CD4-positive, alpha-beta memory T cell (primary cell): ENCODE data around the gene C15orf62. TPM values are rescaled to one million over a fixed set of nuclear protein-coding genes. Genes with fewer than 3 reads are reported as not detected.

Experiments used
- CTCF ChIA-PET: fragments of 350-600 bp; sonication (Branson Sonifier 250); formaldehyde crosslinking; loops from one replicate; lab custom pipeline; 2021; ENCODE audit warnings: inconsistent platforms; ENCODE audit not compliant: partially characterized antibody; lab: Charles Lee
- POLR2A ChIA-PET: fragments of 350-600 bp; sonication (Branson Sonifier 250); formaldehyde crosslinking; loops from one replicate; lab custom pipeline; 2021; ENCODE audit not compliant: partially characterized antibody; lab: Charles Lee
- DNase-seq, 5 donors: peaks; one replicate each; pipeline versions ENCODE4 v3.0.0 to v3.0.0-alpha.2; 2020 to 2022; ENCODE audit warnings: mixed read lengths in 1 of 5
- H3K27ac ChIP-seq: one replicate; pipeline ENCODE4 v1.7.0; 2013; ENCODE audit warnings: low read depth, low read length
- H3K27me3 ChIP-seq: 2 replicates; pipeline ENCODE4 v1.7.0; 2013; ENCODE audit warnings: mild to moderate bottlenecking, low read length, moderate library complexity; ENCODE audit not compliant: insufficient read depth
- H3K36me3 ChIP-seq: 2 replicates; pipeline ENCODE4 v1.7.0; 2013; ENCODE audit warnings: mild to moderate bottlenecking, low read length, moderate library complexity; ENCODE audit not compliant: insufficient read depth
- H3K4me1 ChIP-seq: 2 replicates; pipeline ENCODE4 v1.7.0; 2013; ENCODE audit warnings: mild to moderate bottlenecking, low read length, moderate library complexity; ENCODE audit not compliant: insufficient read depth
- H3K4me3 ChIP-seq, 2 donors: one replicate each; pipeline ENCODE4 v1.7.0; 2013; ENCODE audit warnings: low read length in 2 of 2, mild to moderate bottlenecking in 1 of 2
- H3K9me3 ChIP-seq, 2 donors: one replicate each; pipeline ENCODE4 v1.7.0; 2013; ENCODE audit warnings: low read length in 2 of 2, control low read depth in 1 of 2; ENCODE audit not compliant: control insufficient read depth in 1 of 2
- H3K27ac Mint-ChIP-seq, 7 donors: one replicate each; pipeline ENCODE4 v1.8.0; 2020 to 2021; ENCODE audit warnings: mixed read lengths in 7 of 7, mild to moderate bottlenecking in 6 of 7, inconsistent platforms in 3 of 7, moderate library complexity in 3 of 7
- H3K27me3 Mint-ChIP-seq, 2 donors: one replicate each; pipeline ENCODE4 v1.8.0; 2020 to 2021; ENCODE audit warnings: mixed read lengths in 2 of 2
- H3K36me3 Mint-ChIP-seq, 2 donors: one replicate each; pipeline ENCODE4 v1.8.0; 2020 to 2021; ENCODE audit warnings: mixed read lengths in 2 of 2, inconsistent platforms in 1 of 2, mild to moderate bottlenecking in 1 of 2
- H3K4me1 Mint-ChIP-seq, 4 donors: one replicate each; pipeline ENCODE4 v1.8.0; 2020 to 2021; ENCODE audit warnings: mixed read lengths in 4 of 4, mild to moderate bottlenecking in 1 of 4
- H3K4me3 Mint-ChIP-seq, 8 donors: one replicate each; pipeline ENCODE4 v1.8.0; 2020 to 2021; ENCODE audit warnings: mixed read lengths in 8 of 8, mild to moderate bottlenecking in 7 of 8, moderate library complexity in 6 of 8, inconsistent platforms in 3 of 8
- H3K9me3 Mint-ChIP-seq, 8 donors: one replicate each; pipeline ENCODE4 v1.8.0; 2020 to 2021; ENCODE audit warnings: mixed read lengths in 8 of 8, mild to moderate bottlenecking in 5 of 8, inconsistent platforms in 3 of 8, moderate library complexity in 1 of 8
- intact Hi-C: fragments of 100-400 bp; cut with micrococcal nuclease; formaldehyde crosslinking; loops from one replicate; pipeline ENCODE4 v1.15.1; 2023
- polyA plus RNA-seq, 2 donors: library from polyadenylated mRNA; unstranded; fragments of 300-500 nt; fragmentation: Illumina TruSeq; gene quantifications; one replicate each; pipeline ENCODE4 v1.2.3, GENCODE V29; 2021
- total RNA-seq, 2 experiments: library from RNA; stranded (reverse); gene quantifications; one replicate each; pipeline ENCODE4 v1.2.3, GENCODE V29; 2021

C15orf62 gene
- total and polyA plus RNA-seq, 4 experiments from 2014 or later, result 0.24 to 3.5 (median 1.9) TPM

- DNase-seq, result peak; percentile 90 to 97 (median 91)
- Mint-ChIP-seq H3K4me3 (peak within 1 kb of the TSS; percentile 96 to 100 (median 98)), H3K27me3 (no peaks in the 10 kb centered on the region), H3K9me3 (no peaks in the 10 kb centered on the region), H3K4me1 (peaks cover 15 to 33% (median 22%) of the 10 kb centered on the region in 4 donors), H3K36me3 (peaks cover 15 to 19% of the 10 kb centered on the region in 2 donors), H3K27ac (peak within 1 kb of the TSS; percentile 92 to 100 (median 98))
- H3K27ac ChIP-seq, result peak within 1 kb of the TSS; percentile 97
- H3K4me1 ChIP-seq, result peaks cover 20% of the 10 kb centered on the region
- CTCF ChIA-PET, result interaction anchor here (0.7 to 2.2 kb wide), 5 partner anchors 21 to 98 kb away, joined by 3 to 7 read pairs (median 3); no protein-coding TSS in a partner anchor
- H3K36me3 ChIP-seq, result peaks cover 6% of the 10 kb centered on the region
- H3K27me3 ChIP-seq, result no peaks in the 10 kb centered on the region
- intact Hi-C loops, result loop anchor here (1.0 to 5.0 kb wide), 9 partner anchors 20 to 525 kb away; partner anchors contain the start of genes CCDC32, GCHFR, INAFM2 and KNL1
- POLR2A ChIA-PET, result interaction anchor here (0.6 to 3.4 kb wide), 8 partner anchors 9 to 261 kb away, joined by 3 to 30 read pairs (median 4); partner anchors contain the start of genes RAD51, RPUSD2, SPINT1 and VPS18
- H3K9me3 ChIP-seq, result no peaks in the 10 kb centered on the region
- peak within 1 kb of the TSS; percentile 95 to 100 for H3K4me3 ChIP-seq
Observed at GRCh38 chr15:40807028-40807887, 37.5 kb downstream of the C15orf62 start, which contains the start of the genes DNAJC17 and ZFYVE19. Gene DNAJC17 (minus strand): TSS chr15:40807473. CDS start chr15:40807446, 27 bp downstream. Gene ZFYVE19 (plus strand): TSS chr15:40807089. CDS start chr15:40807590, 501 bp downstream.

- DNase-seq, result no peak
- Mint-ChIP-seq H3K27ac (peak overlapping the region in 6 of 7 donors; percentile 58 to 100 (median 98)), H3K4me3 (peak overlapping the region; percentile 96 to 100 (median 98)), H3K4me1 (peaks cover 15 to 33% (median 22%) of the 10 kb centered on the region in 4 donors), H3K36me3 (peaks cover 15 to 19% of the 10 kb centered on the region in 2 donors), H3K9me3 (no peaks in the 10 kb centered on the region), H3K27me3 (no peaks in the 10 kb centered on the region)
- intact Hi-C loops, result loop anchor here (1.0 to 5.0 kb wide), 9 partner anchors 21 to 524 kb away; partner anchors contain the start of genes CCDC32, GCHFR, INAFM2 and KNL1
- Histone ChIP-seq H3K4me3 (peak overlapping the region; percentile 95 to 100), H3K27me3 (no peaks in the 10 kb centered on the region), H3K36me3 (peaks cover 6% of the 10 kb centered on the region), H3K4me1 (peaks cover 20% of the 10 kb centered on the region), H3K27ac (peak overlapping the region; percentile 97), H3K9me3 (no peaks in the 10 kb centered on the region)
- ChIA-PET POLR2A (interaction anchor here (0.6 to 3.4 kb wide), 7 partner anchors 8 to 262 kb away, joined by 3 to 30 read pairs (median 4); partner anchors contain the start of genes RAD51, RPUSD2, SPINT1 and VPS18), CTCF (interaction anchor here (1.3 to 2.2 kb wide), 2 partner anchors 26 to 50 kb away, joined by 6 to 7 read pairs; no protein-coding TSS in a partner anchor)
Observed at GRCh38 chr15:40807888-40808461, 38.2 kb downstream of the C15orf62 start.

GRCh38 chr15:40808861-40809450 is 39.2 kb downstream of the C15orf62 start:
- no peaks in the 10 kb centered on the region for H3K9me3 Mint-ChIP-seq
- CTCF ChIA-PET, result no interaction called here

GRCh38 chr15:40812721-40813425 is 43.1 kb downstream of the C15orf62 start:
- Histone ChIP-seq H3K27me3 (no peaks in the 10 kb centered on the region), H3K4me1 (peaks cover 7% of the 10 kb centered on the region), H3K27ac (no peak overlapping the region), H3K4me3 (no peak overlapping the region), H3K36me3 (peaks cover 6% of the 10 kb centered on the region), H3K9me3 (no peaks in the 10 kb centered on the region)
- Mint-ChIP-seq H3K27me3 (no peaks in the 10 kb centered on the region), H3K36me3 (peaks cover 23 to 24% of the 10 kb centered on the region in 2 donors), H3K4me1 (peaks cover 3 to 9% (median 7%) of the 10 kb centered on the region in 4 donors), H3K27ac (no peak overlapping the region), H3K4me3 (no peak overlapping the region), H3K9me3 (no peaks in the 10 kb centered on the region)
- CTCF ChIA-PET, result no interaction called here
- no peak for DNase-seq
- POLR2A ChIA-PET, result no interaction called here
- intact Hi-C loops, result no loop called here

More at GRCh38 chr15:40808861-40809450, 39.2 kb downstream of the C15orf62 start:
- Histone ChIP-seq H3K4me3 (no peak overlapping the region), H3K27me3 (no peaks in the 10 kb centered on the region), H3K27ac (no peak overlapping the region), H3K4me1 (peaks cover 20% of the 10 kb centered on the region), H3K36me3 (peaks cover 6% of the 10 kb centered on the region), H3K9me3 (no peaks in the 10 kb centered on the region)
- intact Hi-C loops, result loop anchor here (5.0 kb wide), 2 partner anchors 487 to 523 kb away; partner anchors contain the start of genes INAFM2, NUSAP1 and OIP5
- DNase-seq, result no peak
- H3K36me3 Mint-ChIP-seq, result peaks cover 11 to 19% of the 10 kb centered on the region in 2 donors
- no peak overlapping the region for H3K27ac Mint-ChIP-seq
- peak overlapping the region in 7 of 8 donors; percentile 96 to 100 (median 98) for H3K4me3 Mint-ChIP-seq
- peaks cover 11 to 25% (median 19%) of the 10 kb centered on the region in 4 donors for H3K4me1 Mint-ChIP-seq
- POLR2A ChIA-PET, result interaction anchor here (3.4 kb wide), 1 partner anchor 114 kb away, joined by 30 read pairs; the partner anchor contains the start of gene RAD51
- H3K27me3 Mint-ChIP-seq, result no peaks in the 10 kb centered on the region

- H3K4me1 Mint-ChIP-seq, result no peaks in the 10 kb centered on the region
- no peak overlapping the region for H3K4me3 Mint-ChIP-seq
- ChIA-PET CTCF (interaction anchor here (1.1 to 2.8 kb wide), 3 partner anchors 43 to 136 kb away, joined by 3 to 11 read pairs (median 5); partner anchors contain the start of gene VPS18), POLR2A (no interaction called here)
- no peak overlapping the region for H3K27ac Mint-ChIP-seq
- peaks cover 23 to 24% of the 10 kb centered on the region in 2 donors for H3K36me3 Mint-ChIP-seq
- Histone ChIP-seq H3K4me3 (no peak overlapping the region), H3K4me1 (no peaks in the 10 kb centered on the region), H3K27ac (no peak overlapping the region), H3K9me3 (no peaks in the 10 kb centered on the region), H3K36me3 (peaks cover 6% of the 10 kb centered on the region), H3K27me3 (no peaks in the 10 kb centered on the region)
- no peaks in the 10 kb centered on the region for H3K9me3 Mint-ChIP-seq
- DNase-seq, result no peak
- intact Hi-C loops, result no loop called here
- H3K27me3 Mint-ChIP-seq, result no peaks in the 10 kb centered on the region
Observed at GRCh38 chr15:40815042-40815698, 45.4 kb downstream of the C15orf62 start.

GRCh38 chr15:40819048-40819447 is 49.3 kb downstream of the C15orf62 start:
- Histone ChIP-seq H3K27ac (no peak overlapping the region), H3K27me3 (no peaks in the 10 kb centered on the region), H3K36me3 (no peaks in the 10 kb centered on the region), H3K4me1 (no peaks in the 10 kb centered on the region), H3K9me3 (no peaks in the 10 kb centered on the region), H3K4me3 (no peak overlapping the region)
- H3K4me1 Mint-ChIP-seq, result no peaks in the 10 kb centered on the region
- no peak overlapping the region for H3K27ac Mint-ChIP-seq
- DNase-seq, result no peak
- H3K27me3 Mint-ChIP-seq, result peaks cover 0 to under 1% of the 10 kb centered on the region in 2 donors
- intact Hi-C loops, result no loop called here
- CTCF ChIA-PET, result interaction anchor here (1.4 kb wide), 1 partner anchor 41 kb away, joined by 4 read pairs; no protein-coding TSS in a partner anchor
- POLR2A ChIA-PET, result interaction anchor here (0.7 kb wide), 1 partner anchor 11 kb away, joined by 3 read pairs; the partner anchor contains the start of gene DNAJC17
- H3K9me3 Mint-ChIP-seq, result no peaks in the 10 kb centered on the region
- peaks cover 12 to 13% of the 10 kb centered on the region in 2 donors for H3K36me3 Mint-ChIP-seq
- H3K4me3 Mint-ChIP-seq, result no peak overlapping the region
